H9 (cell line): ENCODE measurements around the gene RASGRF2. TPM values are rescaled to one million over a fixed set of nuclear protein-coding genes. Genes with fewer than 3 reads are reported as not detected.

Experiments
- DNase-seq: peaks from one replicate; pipeline ENCODE4 v3.0.0-alpha.2; 2017
- H2AFZ ChIP-seq: one replicate; pipeline ENCODE4 v1.6.1; 2013; ENCODE audit warnings: mild to moderate bottlenecking, low read length, control low read depth, moderate library complexity
- H2AK5ac ChIP-seq: 2 replicates; pipeline ENCODE4 v1.6.1; 2013; ENCODE audit warnings: low read length, control low read depth, mixed read lengths; ENCODE audit not compliant: insufficient read length
- H2BK120ac ChIP-seq: one replicate; pipeline ENCODE4 v1.6.1; 2013; ENCODE audit warnings: low read depth, mild to moderate bottlenecking, low read length, control low read depth, inconsistent platforms; ENCODE audit not compliant: poor library complexity, severe bottlenecking
- H2BK12ac ChIP-seq: 2 replicates; pipeline ENCODE4 v1.6.1; 2013; ENCODE audit warnings: low read length, control low read depth, mixed read lengths, low read depth; ENCODE audit not compliant: insufficient read length
- H2BK15ac ChIP-seq: 2 replicates; pipeline ENCODE4 v1.6.1; 2013; ENCODE audit warnings: low read depth, low read length, control low read depth
- H2BK20ac ChIP-seq: one replicate; pipeline ENCODE4 v1.6.1; 2013; ENCODE audit warnings: low read depth, mild to moderate bottlenecking, low read length, control low read depth, inconsistent platforms; ENCODE audit not compliant: poor library complexity, severe bottlenecking
- H2BK5ac ChIP-seq: 2 replicates; pipeline ENCODE4 v1.6.1; 2013; ENCODE audit warnings: low read length, control low read depth, mixed read lengths; ENCODE audit not compliant: insufficient read length
- H3K14ac ChIP-seq: 2 replicates; pipeline ENCODE4 v1.6.1; 2013; ENCODE audit warnings: low read length, control low read depth; ENCODE audit not compliant: insufficient read depth
- H3K18ac ChIP-seq: 2 replicates; pipeline ENCODE4 v1.6.1; 2013; ENCODE audit warnings: low read depth, mild to moderate bottlenecking, mixed read lengths, low read length, control low read depth; ENCODE audit not compliant: insufficient read length
- H3K23ac ChIP-seq: 2 replicates; pipeline ENCODE4 v1.6.1; 2013; ENCODE audit warnings: low read length, control low read depth, mixed read lengths, low read depth; ENCODE audit not compliant: insufficient read length
- H3K23me2 ChIP-seq: 2 replicates; pipeline ENCODE4 v1.6.1; 2013; ENCODE audit warnings: low read depth, mild to moderate bottlenecking, mixed read lengths, low read length, control low read depth; ENCODE audit not compliant: insufficient read length, poor library complexity, severe bottlenecking
- H3K27ac ChIP-seq: 2 replicates; pipeline ENCODE4 v1.5.1; 2013; ENCODE audit warnings: low read length, control low read depth, mixed read lengths, low read depth; ENCODE audit not compliant: insufficient read length
- H3K27me3 ChIP-seq: 2 replicates; pipeline ENCODE4 v1.6.1; 2013; ENCODE audit warnings: low read length, control low read depth, inconsistent platforms; ENCODE audit not compliant: insufficient read depth
- H3K4ac ChIP-seq: 2 replicates; pipeline ENCODE4 v1.6.1; 2013; ENCODE audit warnings: low read depth, mild to moderate bottlenecking, control low read depth, inconsistent platforms, low read length, moderate library complexity
- H3K4me1 ChIP-seq: 2 replicates; pipeline ENCODE4 v1.6.1; 2013; ENCODE audit warnings: low read length, control low read depth, inconsistent platforms; ENCODE audit not compliant: insufficient read depth
- H3K4me2 ChIP-seq: 2 replicates; pipeline ENCODE4 v1.6.1; 2013; ENCODE audit warnings: low read length, control low read depth, mixed read lengths; ENCODE audit not compliant: insufficient read length, insufficient read depth
- H3K56ac ChIP-seq: 2 replicates; pipeline ENCODE4 v1.6.1; 2013; ENCODE audit warnings: low read depth, mild to moderate bottlenecking, mixed read lengths, low read length, control low read depth; ENCODE audit not compliant: insufficient read length
- H3K79me1 ChIP-seq: 2 replicates; pipeline ENCODE4 v1.6.1; 2013; ENCODE audit warnings: low read depth, mild to moderate bottlenecking, moderate library complexity, low read length, control low read depth, inconsistent platforms; ENCODE audit not compliant: insufficient read depth, poor library complexity, severe bottlenecking
- H3K79me2 ChIP-seq: 2 replicates; pipeline ENCODE4 v1.6.1; 2013; ENCODE audit warnings: low read length, control low read depth, inconsistent platforms; ENCODE audit not compliant: insufficient read depth
- H3K9ac ChIP-seq: 2 replicates; pipeline ENCODE4 v1.6.1; 2013; ENCODE audit warnings: low read length, control low read depth, mixed read lengths; ENCODE audit not compliant: insufficient read length; ENCODE audit errors: extremely low read depth
- H3K9me3 ChIP-seq: one replicate; pipeline ENCODE4 v1.6.1; 2013; ENCODE audit warnings: low read depth, low read length, inconsistent platforms; ENCODE audit not compliant: control insufficient read depth
- H3T11ph ChIP-seq: one replicate; pipeline ENCODE4 v1.6.1; 2013; ENCODE audit warnings: mild to moderate bottlenecking, low read length, control low read depth, inconsistent platforms
- H4K20me1 ChIP-seq: one replicate; pipeline ENCODE4 v1.6.1; 2013; ENCODE audit not compliant: control insufficient read depth, insufficient read length, insufficient read depth
- H4K5ac ChIP-seq: 2 replicates; pipeline ENCODE4 v1.6.1; 2013; ENCODE audit warnings: low read depth, mild to moderate bottlenecking, mixed read lengths, low read length, control low read depth; ENCODE audit not compliant: insufficient read length
- H4K8ac ChIP-seq: replicated peaks from 2 replicates; pipeline ENCODE4 v1.6.1; 2013; ENCODE audit warnings: low read length, control low read depth, mixed read lengths, low read depth; ENCODE audit not compliant: insufficient read length
- H4K91ac ChIP-seq: 2 replicates; pipeline ENCODE4 v1.6.1; 2013; ENCODE audit warnings: low read depth, mild to moderate bottlenecking, moderate library complexity, mixed read lengths, low read length, control low read depth; ENCODE audit not compliant: insufficient read length
- H3K27ac Mint-ChIP-seq, 3 experiments: 2 replicates in 2 of 3; 3 replicates in 1 of 3; pipeline ENCODE4 v1.8.0; 2020 to 2021; ENCODE audit warnings: mixed read lengths in 3 of 3, mild to moderate bottlenecking in 1 of 3, moderate library complexity in 1 of 3
- H3K27me3 Mint-ChIP-seq: 2 replicates; pipeline ENCODE4 v1.8.0; 2021; ENCODE audit warnings: low read depth, mild to moderate bottlenecking, moderate library complexity, mixed read lengths
- H3K36me3 Mint-ChIP-seq, 3 experiments: 2 replicates in 2 of 3; 3 replicates in 1 of 3; pipeline ENCODE4 v1.8.0; 2020 to 2021; ENCODE audit warnings: low read depth in 3 of 3, mixed read lengths in 3 of 3; ENCODE audit not compliant: insufficient read depth in 1 of 3
- H3K4me1 Mint-ChIP-seq, 2 experiments: 2 replicates each; pipeline ENCODE4 v1.8.0; 2020; ENCODE audit warnings: mixed read lengths in 2 of 2
- H3K4me3 Mint-ChIP-seq, 2 experiments: 2 replicates in 1 of 2; 3 replicates in 1 of 2; pipeline ENCODE4 v1.8.0; 2020 to 2021; ENCODE audit warnings: mild to moderate bottlenecking in 2 of 2, mixed read lengths in 2 of 2, moderate library complexity in 1 of 2
- H3K9me3 Mint-ChIP-seq, 2 experiments: 2 replicates in 1 of 2; 3 replicates in 1 of 2; pipeline ENCODE4 v1.8.0; 2020; ENCODE audit warnings: mild to moderate bottlenecking in 2 of 2, mixed read lengths in 2 of 2, moderate library complexity in 1 of 2
- CTCF ChIP-seq: fragments of 200-600 bp; sonication (generic); conservative IDR thresholded peaks from 3 replicates; pipeline ENCODE4 v1.8.0; 2021; ENCODE audit warnings: antibody characterized with exemption, mild to moderate bottlenecking
- whole genome bisulfite sequencing: extraction: QIAGEN DNeasy Blood & Tissue Kit; methylation state at CpG from one replicate; pipeline ENCODE4 v1.1.7; 2013; ENCODE audit warnings: missing lambda C conversion rate, low lambda C conversion rate, mixed read lengths; ENCODE audit not compliant: insufficient read length; ENCODE audit errors: extremely low coverage; 5-methylcytosine and 5-hydroxymethylcytosine counted together
- total RNA-seq: library from RNA; stranded (reverse); gene quantifications from 2 replicates; pipeline ENCODE4 v1.2.1, GENCODE V29; 2021

RASGRF2 gene
- total RNA-seq, 1 experiment from 2014 or later: 13.5 TPM

- Histone ChIP-seq H3K4me1 (no peaks in the 10 kb centered on the region), H2BK12ac (no peak overlapping the region), H2BK5ac (no peak overlapping the region), H3K56ac (no peak overlapping the region), H2AK5ac (no peak overlapping the region), H3K23me2 (no peaks in the 10 kb centered on the region), H4K8ac (no peak overlapping the region), H4K20me1 (no peaks in the 10 kb centered on the region), H3K14ac (no peak overlapping the region; the same call in 1 of the 2 replicates), H2BK15ac (no peak overlapping the region), H3K79me1 (no peaks in the 10 kb centered on the region), H3K4ac (no peak overlapping the region), H4K91ac (no peak overlapping the region), H3K23ac (no peak overlapping the region), H3K18ac (no peak overlapping the region), H3K79me2 (no peaks in the 10 kb centered on the region), H3K27ac (no peak overlapping the region), H2AFZ (no peak overlapping the region), H3K9me3 (no peaks in the 10 kb centered on the region), H3K4me2 (no peak overlapping the region), H3T11ph (no peak overlapping the region), H3K27me3 (no peaks in the 10 kb centered on the region), H3K9ac (no peak overlapping the region), H2BK20ac (no peak overlapping the region), H2BK120ac (no peak overlapping the region), H4K5ac (no peak overlapping the region)
- no peaks in the 10 kb centered on the region; a peak in 1 of 5 replicates for H3K9me3 Mint-ChIP-seq
- peaks cover 22 to 24% of the 10 kb centered on the region in 2 experiments for H3K4me1 Mint-ChIP-seq
- H3K27ac Mint-ChIP-seq: no peak overlapping the region; a peak in 2 of 7 replicates
- WGBS: no CpG with 5 or more reads among the region's 6 CpGs
- no peak for TF ChIP-seq CTCF
- H3K27me3 Mint-ChIP-seq: no peaks in the 10 kb centered on the region
- no peak overlapping the region for H3K4me3 Mint-ChIP-seq
- DNase-seq: no peak
- H3K36me3 Mint-ChIP-seq: no peaks in the 10 kb centered on the region
These were observed 224.6 kb downstream of the RASGRF2 start for GRCh38 chr5:81184749-81185110.
